IPS DF 6.9 (cell line): Measurements from ENCODE around the gene ZBTB43.

ENCODE experiments used
- DNase-seq: peaks from one replicate; pipeline ENCODE4 v3.0.0-alpha.2; 2013; ENCODE audit warnings: low read depth, low spot score
- H3K27ac ChIP-seq: one replicate; pipeline ENCODE4 v1.5.1; 2013; ENCODE audit warnings: low read length, control low read depth
- H3K27me3 ChIP-seq: 2 replicates; pipeline ENCODE4 v1.6.1; 2013; ENCODE audit warnings: mild to moderate bottlenecking, low read length; ENCODE audit not compliant: control insufficient read depth, insufficient read depth
- H3K36me3 ChIP-seq: 2 replicates; pipeline ENCODE4 v1.6.1; 2013; ENCODE audit warnings: low read length; ENCODE audit not compliant: control insufficient read depth, insufficient read depth
- H3K4me1 ChIP-seq: 2 replicates; pipeline ENCODE4 v1.6.1; 2013; ENCODE audit warnings: low read length; ENCODE audit not compliant: control insufficient read depth, insufficient read depth
- H3K4me3 ChIP-seq: 2 replicates; pipeline ENCODE4 v1.5.1; 2013; ENCODE audit warnings: mild to moderate bottlenecking, low read length
- H3K9me3 ChIP-seq: 2 replicates; pipeline ENCODE4 v1.6.1; 2013; ENCODE audit warnings: low read length, inconsistent platforms; ENCODE audit not compliant: control insufficient read depth, insufficient read depth
- WGBS: extraction: QIAGEN DNeasy Blood & Tissue Kit; methylation state at CpG from one replicate; pipeline ENCODE4 v1.1.7; 2013; ENCODE audit warnings: mixed read lengths, missing lambda C conversion rate; ENCODE audit not compliant: insufficient read length, insufficient coverage; 5-methylcytosine and 5-hydroxymethylcytosine counted together

Gene ZBTB43

DNA sequence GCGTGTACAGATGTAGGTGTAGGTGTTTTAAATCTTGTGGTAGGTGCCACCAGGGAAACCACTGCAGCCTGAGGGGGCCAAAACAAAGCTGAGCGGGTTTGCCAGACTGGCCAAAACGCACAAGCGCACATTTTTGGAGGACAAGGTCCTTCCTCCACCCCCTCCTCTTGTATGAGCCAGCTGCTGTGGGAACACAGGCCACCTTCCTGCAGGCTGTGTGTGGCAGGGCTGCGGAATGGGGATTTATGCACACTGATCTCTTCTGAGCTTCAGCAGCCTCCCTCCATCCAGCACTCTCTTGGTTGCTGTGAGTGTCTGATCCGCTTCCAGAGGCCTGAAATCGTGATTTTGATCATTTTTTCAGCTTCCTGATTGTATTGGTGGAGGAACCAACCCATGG lies 22.4 kb downstream of the ZBTB43 start:
- no CpG with 5 or more reads among the region's 7 CpGs for WGBS
- Histone ChIP-seq H3K36me3 (no peaks in the 10 kb centered on the region), H3K4me1 (no peaks in the 10 kb centered on the region), H3K27ac (no peak overlapping the region), H3K9me3 (no peaks in the 10 kb centered on the region), H3K27me3 (no peaks in the 10 kb centered on the region), H3K4me3 (no peak overlapping the region)
- no peak for DNase-seq

DNA sequence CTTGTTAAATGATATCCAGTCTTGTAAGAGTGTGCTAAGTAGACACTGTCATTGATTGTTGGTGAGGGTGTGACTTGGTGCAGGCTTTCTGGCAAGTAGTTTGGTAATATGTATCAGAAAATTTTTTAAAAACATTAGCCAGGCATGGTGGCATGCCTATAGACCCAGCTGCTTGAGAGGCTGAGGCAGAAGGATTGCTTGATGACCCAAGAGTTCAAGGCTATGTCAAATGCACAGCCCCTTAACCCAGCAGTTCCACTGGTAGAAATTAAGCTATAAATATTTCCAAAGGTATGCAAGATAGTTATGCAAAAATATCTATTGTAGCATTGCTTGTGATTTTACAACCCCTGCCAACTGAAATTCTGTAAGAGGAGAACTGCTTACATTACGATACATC lies 24.2 kb downstream of the ZBTB43 start:
- peaks cover 8% of the 10 kb centered on the region for H3K36me3 ChIP-seq
- H3K4me1 ChIP-seq = no peaks in the 10 kb centered on the region
- no peak for DNase-seq
- WGBS = no CpG with 5 or more reads among the region's 1 CpG
- H3K27me3 ChIP-seq = no peaks in the 10 kb centered on the region
- H3K4me3 ChIP-seq = no peak overlapping the region
- H3K27ac ChIP-seq = no peak overlapping the region
- no peaks in the 10 kb centered on the region for H3K9me3 ChIP-seq

- Histone ChIP-seq H3K27me3 (no peaks in the 10 kb centered on the region), H3K9me3 (no peaks in the 10 kb centered on the region), H3K27ac (no peak overlapping the region), H3K36me3 (peaks cover 10% of the 10 kb centered on the region), H3K4me1 (no peaks in the 10 kb centered on the region), H3K4me3 (no peak overlapping the region)
- DNase-seq = no peak
- no CpG with 5 or more reads among the region's 3 CpGs for WGBS
These were observed 26.0 kb downstream of the ZBTB43 start for GRCh38 chr9:126830827-126831226.

GRCh38 chr9:126832440-126832839 lies 27.6 kb downstream of the ZBTB43 start:
- Histone ChIP-seq H3K36me3 (peaks cover 10% of the 10 kb centered on the region), H3K27ac (no peak overlapping the region), H3K27me3 (no peaks in the 10 kb centered on the region), H3K9me3 (no peaks in the 10 kb centered on the region), H3K4me3 (no peak overlapping the region), H3K4me1 (no peaks in the 10 kb centered on the region)
- DNase-seq = no peak
- no CpG with 5 or more reads among the region's 9 CpGs for WGBS

- H3K27me3 ChIP-seq = no peaks in the 10 kb centered on the region
- no peak overlapping the region for H3K27ac ChIP-seq
- H3K4me3 ChIP-seq = no peak overlapping the region
- WGBS = no CpG with 5 or more reads among the region's 24 CpGs
- H3K36me3 ChIP-seq = peaks cover 10% of the 10 kb centered on the region
- no peak for DNase-seq
- no peaks in the 10 kb centered on the region for H3K4me1 ChIP-seq
- H3K9me3 ChIP-seq = no peaks in the 10 kb centered on the region
These were observed 28.2 kb downstream of the ZBTB43 start for GRCh38 chr9:126833020-126833419.

DNA sequence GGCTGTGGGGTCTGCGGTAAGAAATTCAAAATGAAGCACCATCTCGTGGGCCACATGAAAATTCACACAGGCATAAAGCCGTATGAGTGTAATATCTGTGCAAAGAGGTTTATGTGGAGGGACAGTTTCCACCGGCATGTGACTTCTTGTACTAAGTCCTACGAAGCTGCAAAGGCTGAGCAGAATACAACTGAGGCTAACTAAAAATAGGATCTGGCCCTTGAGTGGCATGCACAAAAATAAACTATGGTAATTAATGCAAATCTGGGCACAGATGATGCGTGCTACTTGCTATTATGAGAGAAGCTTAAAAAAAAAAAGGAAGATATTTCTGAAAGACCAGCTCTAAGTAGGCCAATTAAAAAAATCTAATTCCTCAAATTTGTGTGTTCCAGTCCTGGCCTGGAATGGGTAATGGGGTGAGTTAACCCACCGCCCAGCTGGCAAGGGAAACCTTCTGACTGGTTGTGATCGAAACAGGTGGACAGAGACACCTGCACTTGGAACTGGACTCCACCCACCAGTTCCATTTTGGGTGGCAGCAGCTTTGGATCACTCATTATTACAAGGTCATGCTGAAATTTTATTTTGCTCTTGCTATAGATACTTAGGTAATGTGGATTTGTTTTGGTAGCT lies 29.0 kb downstream of the ZBTB43 start:
- no peak for DNase-seq
- Histone ChIP-seq H3K4me1 (no peaks in the 10 kb centered on the region), H3K27ac (no peak overlapping the region), H3K9me3 (no peaks in the 10 kb centered on the region), H3K36me3 (peaks cover 10% of the 10 kb centered on the region), H3K4me3 (no peak overlapping the region), H3K27me3 (no peaks in the 10 kb centered on the region)
- no CpG with 5 or more reads among the region's 8 CpGs for WGBS

- H3K27ac ChIP-seq = no peak overlapping the region
- H3K4me3 ChIP-seq = no peak overlapping the region
- no peaks in the 10 kb centered on the region for H3K9me3 ChIP-seq
- H3K27me3 ChIP-seq = no peaks in the 10 kb centered on the region
- no CpG with 5 or more reads among the region's 2 CpGs for WGBS
- no peaks in the 10 kb centered on the region for H3K4me1 ChIP-seq
- peaks cover 10% of the 10 kb centered on the region for H3K36me3 ChIP-seq
- no peak for DNase-seq
These were observed 29.8 kb downstream of the ZBTB43 start for GRCh38 chr9:126834672-126835071.

DNA sequence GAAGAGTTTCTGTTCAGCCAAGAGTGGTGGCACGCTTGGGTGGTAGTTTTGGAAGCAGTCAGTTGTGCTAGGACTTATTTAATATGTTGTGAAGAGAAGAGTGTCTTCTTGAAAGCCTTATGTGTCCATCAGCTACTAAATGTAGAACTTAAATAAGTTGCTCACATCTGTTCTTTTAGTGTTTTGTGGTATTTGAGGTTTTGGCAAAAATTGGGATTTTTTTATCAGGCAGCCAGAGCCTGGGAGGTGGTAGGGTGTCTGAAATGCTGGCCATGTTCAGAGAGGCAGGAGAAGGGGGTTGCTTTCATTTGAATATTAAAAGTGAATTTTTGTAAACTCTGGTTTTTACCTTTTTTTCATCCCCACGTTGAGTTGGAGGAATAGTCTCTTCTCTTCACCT lies 31.4 kb downstream of the ZBTB43 start:
- DNase-seq = no peak
- H3K36me3 ChIP-seq = peaks cover 10% of the 10 kb centered on the region
- WGBS = no CpG with 5 or more reads among the region's 2 CpGs
- H3K4me1 ChIP-seq = no peaks in the 10 kb centered on the region
- no peaks in the 10 kb centered on the region for H3K9me3 ChIP-seq
- H3K27ac ChIP-seq = no peak overlapping the region
- no peaks in the 10 kb centered on the region for H3K27me3 ChIP-seq
- no peak overlapping the region for H3K4me3 ChIP-seq

- Histone ChIP-seq H3K36me3 (peaks cover 6% of the 10 kb centered on the region), H3K9me3 (no peaks in the 10 kb centered on the region), H3K4me3 (no peak overlapping the region), H3K4me1 (no peaks in the 10 kb centered on the region), H3K27me3 (no peaks in the 10 kb centered on the region), H3K27ac (no peak overlapping the region)
- no peak for DNase-seq
- no CpG with 5 or more reads among the region's 7 CpGs for WGBS
These were observed 33.4 kb downstream of the ZBTB43 start for GRCh38 chr9:126838055-126838811.

DNA sequence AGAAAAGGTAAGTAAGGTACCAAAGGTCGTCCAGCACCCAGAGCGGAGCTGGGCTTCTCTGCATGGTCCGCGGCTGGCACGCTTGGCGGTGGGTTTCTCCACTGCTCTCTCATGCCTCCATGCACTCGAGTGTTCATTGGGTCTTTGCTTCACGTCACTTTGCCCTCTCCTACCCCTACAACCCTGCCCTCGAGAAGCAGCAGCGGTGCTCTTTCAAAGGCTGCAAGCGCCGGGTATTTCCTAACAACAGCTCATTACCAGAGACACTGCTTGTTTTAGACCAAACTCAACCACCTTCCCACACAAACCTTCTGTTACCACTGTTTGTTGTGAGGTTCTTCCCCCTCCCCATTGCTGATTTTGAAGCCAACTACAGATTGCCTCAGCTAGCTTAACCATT lies 34.1 kb downstream of the ZBTB43 start:
- Histone ChIP-seq H3K4me3 (no peak overlapping the region), H3K36me3 (0 out of 2 replicates have a peak, but pooled peaks cover 2% of the 10 kb centered on the region), H3K9me3 (no peaks in the 10 kb centered on the region), H3K4me1 (no peaks in the 10 kb centered on the region), H3K27ac (no peak overlapping the region), H3K27me3 (no peaks in the 10 kb centered on the region)
- WGBS = no CpG with 5 or more reads among the region's 12 CpGs
- no peak for DNase-seq

DNA sequence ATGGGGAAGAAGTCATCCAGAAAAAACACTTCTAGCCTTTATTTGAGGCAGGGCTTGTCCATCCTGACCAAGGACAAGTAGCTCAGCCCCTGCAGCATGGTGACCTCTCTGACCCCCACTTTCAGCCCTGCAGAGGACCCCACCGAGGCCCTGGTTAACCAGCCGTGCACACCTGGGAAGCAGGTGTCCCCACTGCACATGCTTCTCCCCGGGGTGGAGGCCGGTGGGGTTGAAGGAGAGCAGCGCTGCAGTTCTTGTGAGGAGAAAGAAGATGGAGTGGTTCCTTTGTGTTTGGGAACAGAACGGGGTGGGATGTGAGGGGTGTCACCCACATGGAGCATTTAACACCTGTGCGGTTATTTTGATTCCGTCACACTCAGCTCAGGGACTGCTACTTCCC lies 34.5 kb downstream of the ZBTB43 start:
- WGBS = no CpG with 5 or more reads among the region's 8 CpGs
- no peak for DNase-seq

More for the DNA sequence above, 34.5 kb downstream of the ZBTB43 start:
- Histone ChIP-seq H3K27ac (no peak overlapping the region), H3K4me3 (no peak overlapping the region), H3K27me3 (no peaks in the 10 kb centered on the region), H3K4me1 (no peaks in the 10 kb centered on the region), H3K36me3 (0 out of 2 replicates have a peak, but pooled peaks cover 2% of the 10 kb centered on the region), H3K9me3 (no peaks in the 10 kb centered on the region)
